ENCODE results near the gene LEF1.
"Not testable (repeated sequence)": the region's sequence is repeated elsewhere in the genome, so short reads cannot be mapped to it uniquely, and the experiment has no call there.

LEF1 gene

DNA sequence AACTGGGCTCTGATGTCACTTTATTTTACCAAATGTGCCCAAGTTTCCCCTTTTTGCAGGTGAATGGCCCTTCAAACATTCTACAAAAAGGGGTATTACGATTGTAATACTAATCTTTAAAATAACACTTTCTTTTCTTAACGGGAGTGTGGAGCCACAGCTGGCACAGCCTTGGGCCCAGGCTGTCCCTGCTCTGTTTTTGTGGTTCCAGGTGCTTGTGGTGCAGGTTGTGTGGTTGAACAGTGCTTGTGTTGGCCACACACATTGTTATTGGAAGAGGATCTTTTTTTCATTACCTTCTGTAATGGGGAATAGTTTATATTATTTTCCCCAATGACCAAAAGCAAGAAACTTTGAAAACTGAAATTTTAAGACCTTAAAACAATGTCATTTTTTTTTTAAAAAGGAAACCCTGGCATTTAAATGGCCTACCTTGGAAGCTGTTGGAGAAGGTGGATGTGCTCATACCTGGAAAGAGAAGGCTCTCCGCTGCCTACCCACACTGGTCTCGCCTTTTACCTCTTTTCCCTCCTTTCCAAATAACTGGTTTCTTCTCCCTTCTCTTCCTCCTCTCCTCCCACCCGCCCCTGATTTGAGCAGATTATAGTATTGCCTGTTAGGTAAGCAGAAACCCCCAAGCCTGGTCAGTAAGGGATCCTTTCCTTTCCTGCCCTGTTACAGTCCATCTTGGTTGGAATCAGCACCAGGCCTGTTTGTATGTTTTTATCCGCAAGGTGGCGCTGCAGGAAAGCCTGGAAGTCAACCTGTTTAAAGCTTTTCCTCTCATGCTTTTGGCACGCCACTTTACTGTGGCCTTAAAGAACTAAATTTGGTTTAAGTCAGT is 150.5 kb downstream of the LEF1 start:
- DNase-seq (ENCODE audit: low read depth): peak; percentile 80
- TF ChIP-seq, protein P1, sequence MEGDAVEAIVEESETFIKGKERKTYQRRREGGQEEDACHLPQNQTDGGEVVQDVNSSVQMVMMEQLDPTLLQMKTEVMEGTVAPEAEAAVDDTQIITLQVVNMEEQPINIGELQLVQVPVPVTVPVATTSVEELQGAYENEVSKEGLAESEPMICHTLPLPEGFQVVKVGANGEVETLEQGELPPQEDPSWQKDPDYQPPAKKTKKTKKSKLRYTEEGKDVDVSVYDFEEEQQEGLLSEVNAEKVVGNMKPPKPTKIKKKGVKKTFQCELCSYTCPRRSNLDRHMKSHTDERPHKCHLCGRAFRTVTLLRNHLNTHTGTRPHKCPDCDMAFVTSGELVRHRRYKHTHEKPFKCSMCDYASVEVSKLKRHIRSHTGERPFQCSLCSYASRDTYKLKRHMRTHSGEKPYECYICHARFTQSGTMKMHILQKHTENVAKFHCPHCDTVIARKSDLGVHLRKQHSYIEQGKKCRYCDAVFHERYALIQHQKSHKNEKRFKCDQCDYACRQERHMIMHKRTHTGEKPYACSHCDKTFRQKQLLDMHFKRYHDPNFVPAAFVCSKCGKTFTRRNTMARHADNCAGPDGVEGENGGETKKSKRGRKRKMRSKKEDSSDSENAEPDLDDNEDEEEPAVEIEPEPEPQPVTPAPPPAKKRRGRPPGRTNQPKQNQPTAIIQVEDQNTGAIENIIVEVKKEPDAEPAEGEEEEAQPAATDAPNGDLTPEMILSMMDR (conservative IDR thresholded peaks at IDR 0.05; ENCODE audit: control insufficient read depth, insufficient read depth, low read depth, low read length): peak; percentile 94
- H3K4me3 ChIP-seq (ENCODE audit: control insufficient read depth, low read depth, low read length): no peak overlapping the region

DNA sequence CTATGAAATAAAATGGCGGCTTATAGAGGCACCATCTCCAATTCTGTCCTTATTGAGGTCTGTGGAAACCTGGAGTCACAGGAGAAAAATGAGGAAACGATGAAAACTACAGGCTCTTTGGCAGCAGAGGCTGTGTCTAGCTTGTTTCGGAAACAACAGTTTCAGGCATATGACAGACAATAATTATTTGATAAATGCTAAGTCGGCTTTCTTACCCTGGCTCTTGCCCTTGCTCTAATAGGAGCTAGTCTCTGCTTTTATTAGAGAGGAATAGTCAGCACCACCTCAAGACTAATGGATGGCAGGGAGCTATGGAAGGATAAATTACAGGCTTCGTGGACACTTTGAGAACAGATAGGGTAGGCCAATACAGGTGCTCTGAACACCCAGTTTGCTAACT is 154.8 kb downstream of the LEF1 start:
- DNase-seq (ENCODE audit: low read depth): no peak
- no peak overlapping the region for H3K4me3 ChIP-seq (ENCODE audit: control insufficient read depth, low read depth, low read length)
- TF ChIP-seq, protein P1 (conservative IDR thresholded peaks at IDR 0.05; ENCODE audit: control insufficient read depth, insufficient read depth, low read depth, low read length): no peak

DNA sequence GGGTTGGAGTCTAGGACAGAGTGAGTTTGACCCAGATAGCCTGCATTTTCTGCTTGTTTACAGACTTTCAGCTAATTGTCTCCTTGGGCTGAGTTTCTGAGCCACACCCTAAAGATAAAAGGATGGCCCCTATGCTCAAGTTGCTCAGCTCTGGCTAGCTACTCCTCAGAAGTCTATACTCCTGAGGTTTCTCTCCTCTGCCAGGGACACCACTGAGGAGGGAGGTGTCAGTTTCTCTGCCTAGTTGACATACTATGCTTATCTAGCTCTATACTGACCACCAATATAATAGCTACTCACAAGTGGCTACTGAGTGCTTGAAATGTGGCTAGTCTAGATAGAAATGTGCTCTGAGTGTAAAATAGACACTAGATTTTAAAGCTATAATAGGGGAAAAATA is 155.4 kb downstream of the LEF1 start:
- DNase-seq (ENCODE audit: low read depth): no peak
- H3K4me3 ChIP-seq (ENCODE audit: control insufficient read depth, low read depth, low read length): no peak overlapping the region
- TF ChIP-seq, protein P1 (conservative IDR thresholded peaks at IDR 0.05; ENCODE audit: control insufficient read depth, insufficient read depth, low read depth, low read length): no peak

DNA sequence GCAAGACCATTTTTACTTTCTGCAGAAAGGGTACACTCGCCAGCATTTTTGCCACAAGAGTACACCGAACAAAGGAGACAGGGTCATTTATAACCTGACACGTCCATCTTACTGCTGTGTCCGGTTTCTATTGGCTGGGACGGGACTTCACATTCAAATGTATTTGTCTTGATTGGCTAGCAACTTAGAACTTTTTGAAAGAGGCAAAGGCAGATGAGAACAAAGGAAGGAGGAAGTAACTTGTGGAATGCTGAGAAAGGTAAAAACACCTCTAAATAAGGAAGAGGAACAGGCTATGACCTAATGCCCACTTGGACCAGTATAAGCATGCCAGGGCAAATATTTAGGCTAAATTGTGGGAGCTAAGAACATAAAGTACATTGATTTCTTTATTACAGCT is 156.3 kb downstream of the LEF1 start:
- DNase-seq (ENCODE audit: low read depth); H3K4me3 ChIP-seq (ENCODE audit: control insufficient read depth, low read depth, low read length): not testable (repeated sequence)

DNA sequence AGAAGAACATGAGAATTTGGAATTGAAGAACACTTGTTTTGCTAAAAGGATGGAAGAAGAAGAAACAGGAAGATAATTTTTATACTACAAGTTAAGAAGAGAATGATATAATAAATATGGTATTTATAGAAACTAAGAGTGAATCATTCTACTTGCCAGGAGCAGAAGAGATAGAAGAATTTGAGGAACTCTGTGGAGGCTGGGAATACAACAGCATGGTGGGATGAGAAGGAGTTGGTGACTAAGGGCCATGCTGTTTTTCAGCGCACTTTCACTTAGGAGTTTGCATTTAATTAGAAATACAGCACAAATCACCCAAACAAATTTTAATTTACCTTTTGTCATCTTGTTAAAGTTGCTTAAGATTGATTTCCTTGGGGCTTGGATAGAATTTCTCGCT is 158.6 kb downstream of the LEF1 start:
- DNase-seq (ENCODE audit: low read depth): peak; percentile 88
- TF ChIP-seq, protein P1 (conservative IDR thresholded peaks at IDR 0.05; ENCODE audit: control insufficient read depth, insufficient read depth, low read depth, low read length): no peak

DNA sequence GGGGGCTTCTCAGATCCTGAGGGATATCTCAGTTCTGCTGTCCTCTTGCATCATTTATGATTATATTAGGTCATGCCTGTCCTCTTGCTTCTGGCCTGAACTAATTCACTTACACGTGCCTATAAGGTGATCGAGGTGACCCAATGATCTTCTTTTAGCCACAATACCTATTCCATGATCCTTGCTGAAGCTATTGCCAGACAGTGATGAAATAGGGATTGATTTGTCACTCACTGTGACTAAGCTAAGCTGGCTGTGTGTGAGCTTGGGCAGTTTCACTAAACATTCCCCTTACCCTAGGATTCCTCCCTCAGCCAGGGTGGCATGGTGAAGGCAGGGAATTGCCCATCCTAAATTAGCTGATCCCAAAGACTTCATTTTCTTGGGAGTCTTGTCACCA is 160.0 kb downstream of the LEF1 start:
- peak; percentile 90 for DNase-seq (ENCODE audit: low read depth)
- no peak overlapping the region for H3K4me3 ChIP-seq (ENCODE audit: control insufficient read depth, low read depth, low read length)
- TF ChIP-seq, protein P1 (conservative IDR thresholded peaks at IDR 0.05; ENCODE audit: control insufficient read depth, insufficient read depth, low read depth, low read length): no peak

More for the DNA sequence above, 158.6 kb downstream of the LEF1 start:
- H3K4me3 ChIP-seq (ENCODE audit: control insufficient read depth, low read depth, low read length): no peak overlapping the region

DNA sequence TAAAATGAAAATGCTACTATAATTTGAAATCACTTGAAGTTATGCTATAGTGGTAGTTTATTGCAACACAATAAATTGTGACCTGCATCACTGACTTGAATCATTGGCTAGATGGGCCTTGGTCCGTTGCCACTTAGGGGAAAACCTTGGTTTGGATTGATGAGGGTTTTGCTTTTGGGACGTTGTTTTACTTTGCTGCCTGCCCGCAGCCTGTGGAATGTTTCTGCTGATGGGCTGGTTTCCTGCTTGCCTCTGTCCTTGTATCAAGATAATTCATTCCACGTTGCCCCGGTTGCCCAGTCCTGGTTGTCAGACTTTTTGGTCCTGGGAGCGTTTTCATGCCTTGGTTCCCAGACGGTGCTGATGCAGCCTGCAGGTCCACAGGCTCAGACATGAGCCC is 160.7 kb downstream of the LEF1 start:
- DNase-seq (ENCODE audit: low read depth): no peak
- H3K4me3 ChIP-seq (ENCODE audit: control insufficient read depth, low read depth, low read length): no peak overlapping the region
- TF ChIP-seq, protein P1 (conservative IDR thresholded peaks at IDR 0.05; ENCODE audit: control insufficient read depth, insufficient read depth, low read depth, low read length): no peak
